Osteoblast (primary cell): ENCODE measurements around the gene LRBA. TPM values are rescaled to one million over a fixed set of nuclear protein-coding genes. Genes with fewer than 3 reads are reported as not detected.

ENCODE experiments used
- DNase-seq: peaks from one replicate; pipeline ENCODE4 v3.0.0; 2011; ENCODE audit warnings: low spot score, mixed read lengths; ENCODE audit not compliant: insufficient read length; ENCODE audit errors: missing footprints
- H2AFZ ChIP-seq: 2 replicates; pipeline ENCODE4 v1.6.0; 2011; ENCODE audit warnings: mild to moderate bottlenecking, low read length
- H3K27ac ChIP-seq: 2 replicates; pipeline ENCODE4 v1.5.1; 2011; ENCODE audit warnings: mild to moderate bottlenecking, low read depth, low read length, moderate library complexity
- H3K27me3 ChIP-seq: 2 replicates; pipeline ENCODE4 v1.6.0; 2012; ENCODE audit warnings: mild to moderate bottlenecking, control low read depth, inconsistent platforms, low read length, moderate library complexity; ENCODE audit not compliant: insufficient read depth
- H3K36me3 ChIP-seq: 2 replicates; pipeline ENCODE4 v1.5.1; 2011; ENCODE audit warnings: mild to moderate bottlenecking, low read length, control low read depth, moderate library complexity; ENCODE audit not compliant: insufficient read depth
- H3K4me1 ChIP-seq: 2 replicates; pipeline ENCODE4 v1.5.1; 2011; ENCODE audit warnings: mild to moderate bottlenecking, low read length, control low read depth, moderate library complexity; ENCODE audit not compliant: insufficient read depth
- H3K4me2 ChIP-seq: 2 replicates; pipeline ENCODE4 v1.6.0; 2011; ENCODE audit warnings: mild to moderate bottlenecking, low read length; ENCODE audit not compliant: insufficient read depth
- H3K4me3 ChIP-seq: fragments of 200-600 bp; sonication (generic); 3 replicates; pipeline ENCODE4 v1.5.1; 2012; ENCODE audit warnings: mild to moderate bottlenecking, low read length, inconsistent platforms; ENCODE audit not compliant: insufficient read depth
- H3K79me2 ChIP-seq: 2 replicates; pipeline ENCODE4 v1.6.0; 2012; ENCODE audit warnings: mild to moderate bottlenecking, low read length, control low read depth, inconsistent platforms; ENCODE audit not compliant: insufficient read depth
- H3K9me3 ChIP-seq: 2 replicates; pipeline ENCODE4 v1.5.1; 2011; ENCODE audit warnings: low read depth, low read length, control low read depth
- H4K20me1 ChIP-seq: 2 replicates; pipeline ENCODE4 v1.6.0; 2012; ENCODE audit warnings: mild to moderate bottlenecking, low read length, control low read depth; ENCODE audit not compliant: insufficient read depth
- total RNA-seq: library from RNA; depleted of rRNA; stranded (reverse); fragments of >200 nt; gene quantifications from 2 replicates; pipeline ENCODE4 v1.2.3, GENCODE V29; 2012
- TF ChIP-seq, protein P1 (sequence below): IDR thresholded peaks from 2 replicates; pipeline ENCODE4 v1.5.1; 2011; ENCODE audit warnings: mild to moderate bottlenecking, low read depth, low read length, moderate library complexity; ENCODE audit errors: extremely low read depth

Gene LRBA
- total RNA-seq, 1 donor, result 67.3 TPM

DNA sequence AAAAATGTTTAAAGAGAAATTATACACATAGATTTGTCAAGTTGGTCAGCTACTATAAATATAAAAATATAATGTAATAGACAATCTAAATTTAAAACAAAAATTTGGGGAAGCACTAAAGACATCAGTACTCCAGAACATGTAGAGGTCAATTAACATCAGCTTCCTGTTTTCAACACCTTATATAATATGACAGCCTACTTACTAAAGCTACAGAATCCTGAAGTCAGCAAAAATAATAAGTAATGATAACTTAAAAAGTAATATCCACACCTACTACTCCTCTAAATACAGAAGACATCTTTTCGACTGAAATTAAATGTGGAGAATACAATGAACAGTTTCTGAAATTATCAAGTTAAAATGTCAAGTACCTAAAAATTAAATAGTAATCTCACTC is 118.6 kb downstream of the LRBA start:
- no peaks in the 10 kb centered on the region for H4K20me1 ChIP-seq
- no peak overlapping the region for H3K27ac ChIP-seq
- no peaks in the 10 kb centered on the region for H3K9me3 ChIP-seq
- TF ChIP-seq, protein P1, sequence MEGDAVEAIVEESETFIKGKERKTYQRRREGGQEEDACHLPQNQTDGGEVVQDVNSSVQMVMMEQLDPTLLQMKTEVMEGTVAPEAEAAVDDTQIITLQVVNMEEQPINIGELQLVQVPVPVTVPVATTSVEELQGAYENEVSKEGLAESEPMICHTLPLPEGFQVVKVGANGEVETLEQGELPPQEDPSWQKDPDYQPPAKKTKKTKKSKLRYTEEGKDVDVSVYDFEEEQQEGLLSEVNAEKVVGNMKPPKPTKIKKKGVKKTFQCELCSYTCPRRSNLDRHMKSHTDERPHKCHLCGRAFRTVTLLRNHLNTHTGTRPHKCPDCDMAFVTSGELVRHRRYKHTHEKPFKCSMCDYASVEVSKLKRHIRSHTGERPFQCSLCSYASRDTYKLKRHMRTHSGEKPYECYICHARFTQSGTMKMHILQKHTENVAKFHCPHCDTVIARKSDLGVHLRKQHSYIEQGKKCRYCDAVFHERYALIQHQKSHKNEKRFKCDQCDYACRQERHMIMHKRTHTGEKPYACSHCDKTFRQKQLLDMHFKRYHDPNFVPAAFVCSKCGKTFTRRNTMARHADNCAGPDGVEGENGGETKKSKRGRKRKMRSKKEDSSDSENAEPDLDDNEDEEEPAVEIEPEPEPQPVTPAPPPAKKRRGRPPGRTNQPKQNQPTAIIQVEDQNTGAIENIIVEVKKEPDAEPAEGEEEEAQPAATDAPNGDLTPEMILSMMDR, result no peak
- no peaks in the 10 kb centered on the region for H3K36me3 ChIP-seq
- H2AFZ ChIP-seq, result no peak overlapping the region
- H3K79me2 ChIP-seq, result no peaks in the 10 kb centered on the region
- no peaks in the 10 kb centered on the region for H3K4me1 ChIP-seq
- no peak overlapping the region for H3K4me2 ChIP-seq
- no peak overlapping the region for H3K4me3 ChIP-seq
- no peaks in the 10 kb centered on the region for H3K27me3 ChIP-seq
- no peak for DNase-seq

DNA sequence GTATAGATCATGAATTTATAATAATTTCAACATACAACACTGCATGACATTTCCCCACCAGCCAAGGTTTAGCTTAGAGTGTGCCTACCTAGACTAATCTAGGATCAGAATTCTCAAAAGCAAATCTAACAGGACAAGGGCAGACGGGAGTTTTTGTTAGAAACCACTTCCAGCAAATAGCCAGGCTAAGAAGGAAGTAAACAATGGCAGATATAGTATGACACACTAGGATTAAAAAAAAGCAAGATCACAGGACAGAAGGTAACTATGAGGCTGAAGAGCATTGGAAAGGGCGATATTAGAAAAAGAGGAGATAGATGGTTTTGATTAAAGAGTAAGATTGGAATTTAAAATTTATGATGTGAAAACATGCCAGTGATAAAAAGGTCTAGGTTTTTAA is 124.8 kb downstream of the LRBA start:
- Histone ChIP-seq H4K20me1 (no peaks in the 10 kb centered on the region), H3K27me3 (no peaks in the 10 kb centered on the region), H3K27ac (no peak overlapping the region), H3K79me2 (no peaks in the 10 kb centered on the region), H3K4me1 (peaks cover 4% of the 10 kb centered on the region), H3K4me2 (no peak overlapping the region), H3K4me3 (no peak overlapping the region), H3K36me3 (no peaks in the 10 kb centered on the region), H3K9me3 (no peaks in the 10 kb centered on the region), H2AFZ (no peak overlapping the region)
- TF ChIP-seq, protein P1, result no peak
- DNase-seq, result no peak

DNA sequence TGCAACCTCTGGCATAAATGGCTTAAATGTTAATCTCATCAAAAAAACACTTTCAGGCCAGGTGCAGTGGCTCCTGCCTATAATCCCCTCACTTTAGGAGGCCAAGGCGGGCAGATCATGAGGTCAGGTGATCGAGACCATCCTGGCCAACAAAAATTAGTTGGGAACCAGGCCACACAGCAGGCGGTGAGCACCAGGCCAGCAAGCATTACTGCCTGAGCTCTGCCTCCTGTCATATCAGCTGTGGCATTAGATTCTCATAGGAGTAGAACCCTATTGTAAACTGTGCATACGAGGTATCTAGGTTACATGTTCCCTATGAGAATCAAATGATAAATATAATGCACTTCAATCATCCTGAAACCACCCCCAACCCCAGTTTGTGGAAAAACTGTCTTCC is 125.8 kb downstream of the LRBA start:
- no peak for DNase-seq
- no peaks in the 10 kb centered on the region for H3K36me3 ChIP-seq
- H4K20me1 ChIP-seq, result no peaks in the 10 kb centered on the region
- H3K79me2 ChIP-seq, result no peaks in the 10 kb centered on the region
- H3K9me3 ChIP-seq, result no peaks in the 10 kb centered on the region
- H3K4me3 ChIP-seq, result no peak overlapping the region
- no peak overlapping the region for H2AFZ ChIP-seq
- H3K27ac ChIP-seq, result no peak overlapping the region
- TF ChIP-seq, protein P1, result no peak
- H3K4me1 ChIP-seq, result peaks cover 13% of the 10 kb centered on the region
- no peaks in the 10 kb centered on the region for H3K27me3 ChIP-seq
- no peak overlapping the region for H3K4me2 ChIP-seq

DNA sequence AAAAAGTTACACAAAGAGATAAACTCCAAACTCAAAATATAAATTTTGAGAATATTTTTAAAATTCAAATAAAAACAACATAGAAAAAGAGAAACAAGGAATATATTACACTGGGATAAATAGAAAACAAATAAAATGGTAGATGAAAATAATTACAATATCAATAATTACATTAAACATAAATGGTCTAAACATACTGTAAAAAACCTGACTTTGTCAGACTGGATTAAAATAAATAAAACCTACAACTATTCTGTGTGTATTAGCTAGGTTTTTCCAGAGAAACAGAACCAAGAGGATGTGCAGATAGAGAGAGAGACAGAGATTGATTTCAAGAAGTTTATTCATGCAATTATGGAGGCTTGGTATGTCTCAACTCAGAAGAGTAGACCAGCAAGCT is 126.5 kb downstream of the LRBA start:
- no peaks in the 10 kb centered on the region for H3K36me3 ChIP-seq
- no peaks in the 10 kb centered on the region for H3K9me3 ChIP-seq
- no peak overlapping the region for H3K4me2 ChIP-seq
- no peaks in the 10 kb centered on the region for H3K79me2 ChIP-seq
- TF ChIP-seq, protein P1, result no peak
- H2AFZ ChIP-seq, result no peak overlapping the region
- H3K4me3 ChIP-seq, result no peak overlapping the region
- H3K4me1 ChIP-seq, result peaks cover 13% of the 10 kb centered on the region
- no peaks in the 10 kb centered on the region for H4K20me1 ChIP-seq
- no peak for DNase-seq
- H3K27ac ChIP-seq, result no peak overlapping the region
- no peaks in the 10 kb centered on the region for H3K27me3 ChIP-seq
